Endothelial cell of umbilical vein (primary cell): ENCODE results near the gene BCAS3. TPM values are rescaled to one million over a fixed set of nuclear protein-coding genes. Genes with fewer than 3 reads are reported as not detected.
A peak's percentile ranks its signal among the peaks of the same experiment; 100 is the strongest.

Source experiments
- BruUV-seq: library from RNA; stranded (reverse); fragments of 400-500 nt; replicated peaks from 2 replicates; lab custom pipeline; 2021; lab: Mats Ljungman, UMichigan
- CTCF ChIA-PET: fragments of 300-600, 350-600 bp; sonication (Branson Sonifier 250); formaldehyde crosslinking; loops from one replicate; lab custom pipeline; 2021; ENCODE audit warnings: antibody characterized with exemption, inconsistent platforms; lab: Charles Lee
- POLR2A ChIA-PET: fragments of 300-600, 350-600 bp; sonication (Branson Sonifier 250); formaldehyde crosslinking; loops from one replicate; lab custom pipeline; 2021; ENCODE audit warnings: antibody characterized with exemption, inconsistent platforms; lab: Charles Lee
- DNase-seq: peaks from one replicate; pipeline ENCODE4 v3.0.0-alpha.2; 2011; ENCODE audit warnings: low read depth, low spot score
- FAIRE-seq: peaks from 2 replicates; lab custom pipeline; 2011; peaks lifted over from hg19 to GRCh38; lab: Jason Lieb, UNC
- H2AFZ ChIP-seq: 2 replicates; pipeline ENCODE4 v1.6.0; 2012; ENCODE audit warnings: low read depth, low read length, control low read depth, inconsistent platforms
- H3K27ac ChIP-seq: 2 replicates; pipeline ENCODE4 v1.5.1; 2011; ENCODE audit warnings: low read depth, mild to moderate bottlenecking, control low read depth, low read length, moderate library complexity; ENCODE audit not compliant: insufficient read depth
- H3K27me3 ChIP-seq, 2 experiments: 2 replicates each; pipeline versions ENCODE4 v1.6.0 to v1.6.1; 2011; ENCODE audit warnings: low read length in 2 of 2, mixed read lengths in 1 of 2; ENCODE audit not compliant: control insufficient read depth in 2 of 2, insufficient read depth in 2 of 2
- H3K36me3 ChIP-seq, 2 experiments: 2 replicates in 1 of 2; 3 replicates in 1 of 2; pipeline ENCODE4 v1.5.1; 2011; ENCODE audit warnings: low read length in 2 of 2, mild to moderate bottlenecking in 1 of 2, moderate library complexity in 1 of 2; ENCODE audit not compliant: control insufficient read depth in 2 of 2, insufficient read depth in 2 of 2; ENCODE audit errors: extremely low read depth in 1 of 2
- H3K4me1 ChIP-seq: 3 replicates; pipeline ENCODE4 v1.5.1; 2011; ENCODE audit warnings: mild to moderate bottlenecking, low read length; ENCODE audit not compliant: control insufficient read depth, insufficient read depth; ENCODE audit errors: extremely low read depth
- H3K4me2 ChIP-seq: 2 replicates; pipeline ENCODE4 v1.6.1; 2011; ENCODE audit warnings: low read length, control low read depth, mixed read lengths; ENCODE audit not compliant: insufficient read depth
- H3K4me3 ChIP-seq, 3 experiments: fragments of 200-600 bp in 1 of 3; sonication (generic), shearing (Covaris generic) in 1 of 3; replicated peaks in 1 of 3; 2 replicates each; pipeline ENCODE4 v1.5.1; 2011 to 2016; ENCODE audit warnings: control low read depth in 3 of 3, low read length in 3 of 3, mild to moderate bottlenecking in 2 of 3, inconsistent platforms in 1 of 3, low read depth in 1 of 3, moderate library complexity in 1 of 3; ENCODE audit not compliant: insufficient read depth in 1 of 3
- H3K79me2 ChIP-seq: 2 replicates; pipeline ENCODE4 v1.6.0; 2012; ENCODE audit warnings: low read length, inconsistent platforms; ENCODE audit not compliant: control insufficient read depth, insufficient read depth
- H3K9ac ChIP-seq: replicated peaks from 2 replicates; pipeline ENCODE3; 2011; ENCODE audit warnings: low read length, control low read depth; ENCODE audit not compliant: insufficient read depth; ENCODE audit errors: extremely low read depth
- H3K9me1 ChIP-seq: replicated peaks from 3 replicates; pipeline ENCODE4 v1.6.0; 2011; ENCODE audit warnings: mild to moderate bottlenecking, low read length; ENCODE audit not compliant: control insufficient read depth, insufficient read depth; ENCODE audit errors: extremely low read depth
- H3K9me3 ChIP-seq: replicated peaks from 2 replicates; pipeline ENCODE4 v1.5.1; 2012; ENCODE audit warnings: low read length, inconsistent platforms; ENCODE audit not compliant: control insufficient read depth, insufficient read depth
- H4K20me1 ChIP-seq: replicated peaks from 2 replicates; pipeline ENCODE3; 2011; ENCODE audit warnings: mild to moderate bottlenecking, low read length; ENCODE audit not compliant: control insufficient read depth, insufficient read depth; ENCODE audit errors: extremely low read depth
- EZH2 ChIP-seq: IDR thresholded peaks from 2 replicates; pipeline ENCODE4 v1.6.1; 2012; ENCODE audit warnings: borderline replicate concordance, low read depth, mild to moderate bottlenecking, moderate library complexity, low read length, inconsistent platforms; ENCODE audit not compliant: severe bottlenecking
- FOS ChIP-seq: IDR thresholded peaks from 2 replicates; pipeline ENCODE4 v1.6.1; 2011; ENCODE audit warnings: mild to moderate bottlenecking, low read length, moderate library complexity, borderline replicate concordance; ENCODE audit not compliant: insufficient read depth
- GATA2 ChIP-seq: IDR thresholded peaks from 2 replicates; pipeline ENCODE4 v1.7.0; 2011; ENCODE audit warnings: low read depth, mild to moderate bottlenecking, moderate library complexity, mixed read lengths, low read length; ENCODE audit not compliant: insufficient read length, insufficient read depth
- JUN ChIP-seq: IDR thresholded peaks from 2 replicates; pipeline ENCODE4 v1.6.1; 2011; ENCODE audit warnings: borderline replicate concordance, low read depth; ENCODE audit not compliant: insufficient read length, insufficient read depth
- MAX ChIP-seq: IDR thresholded peaks from 2 replicates; pipeline ENCODE4 v1.6.1; 2011; ENCODE audit not compliant: insufficient read depth, insufficient read length
- MYC ChIP-seq: IDR thresholded peaks from one replicate; pipeline ENCODE4 v1.6.1; 2011; ENCODE audit warnings: mild to moderate bottlenecking, low read depth, low read length
- POLR2A ChIP-seq: IDR thresholded peaks from 2 replicates; pipeline ENCODE4 v1.6.1; 2012; ENCODE audit warnings: low read depth, mild to moderate bottlenecking, control low read depth, low read length
- POLR2AphosphoS5 ChIP-seq: IDR thresholded peaks from 2 replicates; pipeline ENCODE4 v1.6.1; 2012; ENCODE audit warnings: low read depth, mild to moderate bottlenecking, control low read depth, low read length, moderate library complexity; ENCODE audit not compliant: insufficient read depth
- dilution Hi-C: fragments of 300-500 bp; cut with MboI; formaldehyde crosslinking; loops from one replicate; pipeline ENCODE4 v1.15.0; 2019; ENCODE audit warnings: low sequenced_read_pairs; ENCODE audit not compliant: extremely low pct_ligation_motif_present
- intact Hi-C: fragments of 100-400 bp; cut with micrococcal nuclease; formaldehyde crosslinking; loops from one replicate; pipeline ENCODE4 v1.10.0; 2022
- polyA plus RNA-seq, 4 experiments: library from polyadenylated mRNA; depleted of rRNA in 3 of 4; stranded (reverse) in 3 of 4; unstranded in 1 of 4; fragments of >200 nt; gene quantifications; 2 replicates each; pipeline versions ENCODE4 v1.2.1 to v1.2.3, GENCODE V29; 2011 to 2012; ENCODE audit warnings: missing spikeins in 1 of 4
- total RNA-seq: library from RNA; stranded (reverse); gene quantifications from 2 replicates; pipeline ENCODE4 v1.2.3, GENCODE V29; 2021
- TF ChIP-seq, protein P1 (sequence below), 2 donors: IDR thresholded peaks; 1 replicate in 1 of 2; 2 replicates in 1 of 2; pipeline ENCODE4 v1.5.1; 2011; ENCODE audit warnings: low read length in 2 of 2, mild to moderate bottlenecking in 2 of 2, moderate library complexity in 2 of 2, control low read depth in 1 of 2, inconsistent platforms in 1 of 2, low read depth in 1 of 2; ENCODE audit not compliant: insufficient read depth in 1 of 2; ENCODE audit errors: extremely low read depth in 1 of 2

The BCAS3 gene
- total and polyA plus RNA-seq, 2 donors (not counting 3 experiments of a cell fraction or from before 2014, with no cell fraction given), result 8.2 to 16.0 TPM

GRCh38 chr17:61425682-61426481, 748.2 kb downstream of the BCAS3 start:
- DNase-seq (no peak), FAIRE-seq (no peak)
- Histone ChIP-seq H3K9me1 (no peaks in the 10 kb centered on the region), H4K20me1 (no peaks in the 10 kb centered on the region), H3K4me2 (no peak overlapping the region), H3K27ac (no peak overlapping the region), H3K36me3 (no peaks in the 10 kb centered on the region), H2AFZ (no peak overlapping the region), H3K79me2 (no peaks in the 10 kb centered on the region), H3K9ac (no peak overlapping the region), H3K4me1 (no peaks in the 10 kb centered on the region), H3K4me3 (no peak overlapping the region), H3K27me3 (peaks cover 7 to 16% of the 10 kb centered on the region in 2 experiments), H3K9me3 (no peaks in the 10 kb centered on the region)
- POLR2A ChIA-PET, result no interaction called here
- intact Hi-C loops (no loop called here), dilution Hi-C loops (no loop called here)
- CTCF ChIA-PET, result interaction anchor here (1.7 to 2.9 kb wide), 2 partner anchors 125 to 149 kb away, joined by 4 to 9 read pairs; no protein-coding TSS in a partner anchor
- no peak for TF ChIP-seq JUN
- TF ChIP-seq EZH2, result no peak
- TF ChIP-seq MYC, result no peak
- no peak for TF ChIP-seq GATA2
- BruUV-seq, result no TSS peak

GRCh38 chr17:61426482-61427304, 749.0 kb downstream of the BCAS3 start:
- BruUV-seq, result no TSS peak
- Histone ChIP-seq H3K27me3 (peaks cover 0 to 9% of the 10 kb centered on the region in 2 experiments), H3K4me1 (no peaks in the 10 kb centered on the region), H3K79me2 (no peaks in the 10 kb centered on the region), H3K4me2 (no peak overlapping the region), H4K20me1 (no peaks in the 10 kb centered on the region), H3K9me3 (no peaks in the 10 kb centered on the region), H3K4me3 (no peak overlapping the region), H3K36me3 (no peaks in the 10 kb centered on the region), H3K9me1 (no peaks in the 10 kb centered on the region), H2AFZ (no peak overlapping the region), H3K27ac (no peak overlapping the region), H3K9ac (no peak overlapping the region)
- dilution Hi-C loops (no loop called here), intact Hi-C loops (no loop called here)
- ChIA-PET POLR2A (no interaction called here), CTCF (interaction anchor here (1.7 to 3.4 kb wide), 3 partner anchors 14 to 148 kb away, joined by 4 to 9 read pairs (median 8); no protein-coding TSS in a partner anchor)
- FAIRE-seq (peak; percentile 44), DNase-seq (no peak)
- TF ChIP-seq MAX (no peak), POLR2A (no peak), JUN (no peak), GATA2 (no peak), MYC (no peak), EZH2 (no peak), FOS (no peak), POLR2AphosphoS5 (no peak)
- TF ChIP-seq, protein P1, sequence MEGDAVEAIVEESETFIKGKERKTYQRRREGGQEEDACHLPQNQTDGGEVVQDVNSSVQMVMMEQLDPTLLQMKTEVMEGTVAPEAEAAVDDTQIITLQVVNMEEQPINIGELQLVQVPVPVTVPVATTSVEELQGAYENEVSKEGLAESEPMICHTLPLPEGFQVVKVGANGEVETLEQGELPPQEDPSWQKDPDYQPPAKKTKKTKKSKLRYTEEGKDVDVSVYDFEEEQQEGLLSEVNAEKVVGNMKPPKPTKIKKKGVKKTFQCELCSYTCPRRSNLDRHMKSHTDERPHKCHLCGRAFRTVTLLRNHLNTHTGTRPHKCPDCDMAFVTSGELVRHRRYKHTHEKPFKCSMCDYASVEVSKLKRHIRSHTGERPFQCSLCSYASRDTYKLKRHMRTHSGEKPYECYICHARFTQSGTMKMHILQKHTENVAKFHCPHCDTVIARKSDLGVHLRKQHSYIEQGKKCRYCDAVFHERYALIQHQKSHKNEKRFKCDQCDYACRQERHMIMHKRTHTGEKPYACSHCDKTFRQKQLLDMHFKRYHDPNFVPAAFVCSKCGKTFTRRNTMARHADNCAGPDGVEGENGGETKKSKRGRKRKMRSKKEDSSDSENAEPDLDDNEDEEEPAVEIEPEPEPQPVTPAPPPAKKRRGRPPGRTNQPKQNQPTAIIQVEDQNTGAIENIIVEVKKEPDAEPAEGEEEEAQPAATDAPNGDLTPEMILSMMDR (IDR thresholded peaks at IDR 0.05; ENCODE audit: extremely low read depth in 1 of 2, insufficient read depth in 1 of 2, low read depth in 1 of 2, low read length in 2 of 2), result no peak
